ENCODE results near the gene SFTA2. TPM values are rescaled to one million over a fixed set of nuclear protein-coding genes. Genes with fewer than 3 reads are reported as not detected.
"Not testable (repeated sequence)": the region's sequence is repeated elsewhere in the genome, so short reads cannot be mapped to it uniquely, and the experiment has no call there.

Gene SFTA2
- total RNA-seq, 2 donors from 2014 or later: not detected

GRCh38 chr6:30915591-30915946 lies 16.4 kb downstream of the SFTA2 start:
- no peak for DNase-seq
- intact Hi-C loops (cut with DNase I): loop anchor here (1.0 to 5.0 kb wide), 2 partner anchors 142 to 154 kb away; no protein-coding TSS in a partner anchor
- peak in 1 of 2 donors; percentile 48 for ATAC-seq

DNA sequence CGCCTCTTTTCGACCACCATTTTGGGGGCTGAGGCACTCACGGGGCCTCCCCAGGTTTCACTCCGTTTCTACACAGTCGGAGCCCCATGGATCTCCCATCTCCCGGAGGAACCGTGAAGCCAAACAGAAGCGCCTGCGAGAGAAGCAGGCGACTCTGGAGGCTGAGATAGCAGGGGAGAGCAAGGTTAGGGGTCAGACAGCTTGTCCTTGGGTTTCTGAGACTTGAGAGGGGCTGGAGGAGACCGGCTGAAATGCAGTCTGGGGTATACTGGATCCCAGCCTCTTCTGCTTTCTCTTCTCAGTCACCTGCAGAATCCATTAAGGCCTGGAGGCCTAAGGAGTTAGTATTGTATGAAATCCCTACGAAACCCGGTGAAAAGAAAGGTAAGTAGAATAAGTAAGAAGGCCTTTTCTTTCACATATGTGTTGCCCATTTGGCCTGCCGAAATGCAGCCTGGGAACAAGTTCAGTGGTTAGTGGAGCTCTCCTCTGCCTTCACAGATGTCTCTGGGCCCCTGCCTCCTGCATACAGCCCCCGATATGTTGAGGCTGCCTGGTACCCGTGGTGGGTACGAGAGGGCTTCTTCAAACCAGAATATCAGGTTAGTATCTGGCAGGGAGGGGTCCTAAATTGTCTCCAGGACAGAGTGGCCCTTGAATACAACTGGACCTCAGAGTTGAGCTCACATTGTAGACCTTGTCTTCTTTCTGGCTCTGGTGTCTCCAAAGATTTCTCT lies 16.9 kb downstream of the SFTA2 start:
- DNase-seq (no peak), ATAC-seq (peak in 1 of 2 donors; percentile 3)
- intact Hi-C loops (cut with DNase I): loop anchor here (1.0 to 5.0 kb wide), 2 partner anchors 142 to 154 kb away; no protein-coding TSS in a partner anchor

- ATAC-seq (peak; percentile 97), DNase-seq (peak; percentile 93)
- intact Hi-C loops (cut with DNase I): no loop called here
Observed at GRCh38 chr6:30914076-30914853, 17.7 kb downstream of the SFTA2 start, which contains the start of gene VARS2. Gene VARS2, plus strand, starts transcription at chr6:30914238. Its CDS starts 599 bp downstream, at chr6:30914837.

DNA sequence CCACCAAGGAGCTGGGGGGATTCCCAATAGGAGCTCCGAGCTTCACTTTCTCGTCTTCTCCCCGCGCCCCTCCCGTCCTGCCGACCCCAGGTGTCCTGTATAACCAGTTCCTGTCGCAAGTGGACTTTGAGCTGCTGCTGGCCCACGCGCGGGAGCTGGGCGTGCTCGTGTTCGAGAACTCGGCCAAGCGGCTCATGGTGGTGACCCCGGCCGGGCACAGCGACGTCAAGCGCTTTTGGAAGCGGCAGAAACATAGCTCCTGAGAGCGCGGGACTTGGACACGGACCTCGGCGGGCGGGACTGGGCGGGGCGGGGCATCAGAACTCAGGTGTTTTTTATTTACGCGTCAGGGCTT lies 18.3 kb downstream of the SFTA2 start:
- intact Hi-C loops (cut with DNase I): no loop called here
- DNase-seq (no peak), ATAC-seq (peak in 1 of 2 donors; percentile 51)

- intact Hi-C loops (cut with DNase I): no loop called here
- DNase-seq: no peak
- ATAC-seq: no peak
Observed at GRCh38 chr6:30912746-30913520, 19.0 kb downstream of the SFTA2 start.

GRCh38 chr6:30910473-30910872 lies 21.5 kb downstream of the SFTA2 start:
- intact Hi-C loops (cut with DNase I); ATAC-seq; DNase-seq: not testable (repeated sequence)

GRCh38 chr6:30908700-30909099 lies 23.3 kb downstream of the SFTA2 start:
- intact Hi-C loops (cut with DNase I): no loop called here
- ATAC-seq (no peak), DNase-seq (no peak)

- ATAC-seq: peak; percentile 98 to 99
Observed at GRCh38 chr6:30907758-30908591, 24.0 kb downstream of the SFTA2 start, which contains the start of gene GTF2H4. Gene GTF2H4, plus strand, starts transcription at chr6:30908207.

GRCh38 chr6:30907290-30907757 lies 24.6 kb downstream of the SFTA2 start:
- not testable (repeated sequence) for ATAC-seq

More at GRCh38 chr6:30907758-30908591, 24.0 kb downstream of the SFTA2 start, which contains the start of gene GTF2H4:
- peak; percentile 97 for DNase-seq
- intact Hi-C loops (cut with DNase I): no loop called here

DNA sequence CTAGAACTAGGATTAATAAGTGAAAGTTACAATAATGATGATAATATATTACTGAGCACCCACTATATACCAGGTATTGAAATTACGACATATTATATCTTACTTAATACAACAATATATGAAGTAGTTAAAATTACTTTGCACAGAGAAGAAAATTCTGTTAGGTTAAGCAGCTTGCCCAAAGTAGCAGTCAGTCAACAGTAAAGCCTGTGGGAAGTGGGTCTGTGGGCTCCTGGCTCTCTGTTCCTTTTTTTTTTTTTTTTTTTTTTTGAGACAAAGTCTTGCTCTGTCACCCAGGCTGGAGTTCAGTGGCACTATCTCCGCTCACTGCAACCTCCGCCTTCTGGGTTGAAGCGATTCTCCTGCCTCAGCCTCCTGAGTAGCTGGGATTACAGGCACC lies 28.7 kb downstream of the SFTA2 start:
- intact Hi-C loops (cut with DNase I): no loop called here
- DNase-seq (no peak), ATAC-seq (no peak)

More at GRCh38 chr6:30907290-30907757, 24.6 kb downstream of the SFTA2 start:
- intact Hi-C loops (cut with DNase I); DNase-seq: not testable (repeated sequence)

GRCh38 chr6:30902709-30903108 lies 29.3 kb downstream of the SFTA2 start:
- ATAC-seq (no peak), DNase-seq (no peak)
- intact Hi-C loops (cut with DNase I): no loop called here

DNA sequence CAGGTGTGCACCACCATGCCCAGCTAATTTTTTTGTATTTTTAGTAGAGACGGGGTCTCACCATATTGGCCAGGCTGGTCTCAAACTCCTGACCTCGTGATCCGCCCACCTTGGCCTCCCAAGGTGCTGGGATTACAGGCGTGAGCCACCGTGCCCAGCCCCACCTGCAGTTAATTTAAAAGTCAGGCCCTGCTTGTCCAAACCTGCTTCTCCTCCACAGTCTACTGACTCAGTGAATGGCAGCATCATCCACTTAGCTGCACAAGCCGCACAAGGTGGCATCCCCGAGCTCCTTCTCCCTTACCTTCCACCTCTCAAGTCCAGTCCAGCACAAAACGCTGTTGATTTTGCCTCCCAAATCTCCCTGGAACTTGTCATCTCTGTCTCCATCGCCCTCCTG lies 29.8 kb downstream of the SFTA2 start:
- ATAC-seq; DNase-seq; intact Hi-C loops (cut with DNase I): not testable (repeated sequence)

DNA sequence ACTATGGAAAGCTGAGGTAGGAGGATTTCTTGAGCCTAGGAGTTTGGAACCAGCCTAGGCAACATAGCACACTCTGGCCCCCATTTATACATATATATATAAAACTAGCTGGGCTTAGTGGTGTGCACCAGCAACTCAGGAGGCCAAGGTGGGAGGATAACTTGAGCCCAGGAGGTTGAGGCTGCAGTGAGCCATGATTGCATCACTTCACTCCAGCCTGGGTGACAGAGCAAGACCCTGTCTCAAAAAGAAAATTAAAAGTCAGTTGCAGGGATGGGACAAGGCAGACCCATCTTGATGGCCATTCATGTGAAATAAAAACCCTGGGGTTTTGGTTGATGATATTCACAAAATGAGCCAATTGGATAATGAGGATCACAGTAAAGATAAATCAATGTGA lies 30.5 kb downstream of the SFTA2 start:
- ATAC-seq (no peak), DNase-seq (no peak)
- intact Hi-C loops (cut with DNase I): no loop called here

DNA sequence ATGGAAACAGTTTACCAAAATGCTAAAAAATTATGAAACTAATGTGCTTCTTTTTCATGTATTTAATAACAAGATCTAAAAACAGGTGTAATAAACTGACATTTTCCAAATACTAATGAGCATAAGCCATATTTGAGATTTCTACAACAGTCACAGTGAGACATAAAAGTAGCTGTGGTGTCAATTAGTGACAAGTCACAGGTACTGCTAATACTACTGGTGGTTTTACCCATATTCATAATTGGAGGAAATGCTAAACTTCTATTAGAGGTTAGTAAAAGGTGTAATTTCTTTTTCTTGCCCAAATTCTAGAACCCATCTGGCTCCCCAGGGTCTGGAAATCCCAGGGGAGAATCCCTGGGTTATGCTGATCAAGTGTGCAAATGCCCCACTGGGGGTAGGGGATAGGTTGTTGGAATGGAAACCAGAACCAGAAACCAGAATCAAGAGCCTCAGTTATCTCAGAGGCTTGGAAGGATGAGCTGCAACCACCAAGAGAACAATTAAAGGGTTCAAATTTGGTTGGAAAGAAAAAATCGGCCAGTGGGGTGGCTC lies 31.0 kb downstream of the SFTA2 start:
- ATAC-seq: no peak
- no peak for DNase-seq
- intact Hi-C loops (cut with DNase I): no loop called here

GRCh38 chr6:30898750-30899360 lies 33.1 kb downstream of the SFTA2 start:
- DNase-seq: no peak
- intact Hi-C loops (cut with DNase I): no loop called here
- ATAC-seq: no peak

- DNase-seq: no peak
- ATAC-seq: no peak
- intact Hi-C loops (cut with DNase I): no loop called here
Observed at GRCh38 chr6:30897882-30898281, 34.1 kb downstream of the SFTA2 start.

- intact Hi-C loops (cut with DNase I): no loop called here
- ATAC-seq (no peak), DNase-seq (no peak)
Observed at GRCh38 chr6:30896541-30896940, 35.4 kb downstream of the SFTA2 start.

- no peak for DNase-seq
- intact Hi-C loops (cut with DNase I): no loop called here
- ATAC-seq: no peak
Observed at GRCh38 chr6:30895343-30895742, 36.6 kb downstream of the SFTA2 start.
